Panc1 (cell line): ENCODE results near the gene TIMM17A. TPM values are rescaled to one million over a fixed set of nuclear protein-coding genes. Genes with fewer than 3 reads are reported as not detected.
"Not testable (repeated sequence)": the region's sequence is repeated elsewhere in the genome, so short reads cannot be mapped to it uniquely, and the experiment has no call there.

Source experiments
- ATAC-seq: fragments of 200-7000 bp; cut with Tn5 transposase; 2 replicates; pipeline ENCODE4 v1.9.1; 2020; ENCODE audit warnings: mild to moderate bottlenecking, moderate library complexity
- BruUV-seq: library from RNA; stranded (reverse); fragments of 400-500 nt; replicated peaks from 2 replicates; lab custom pipeline; 2021; lab: Mats Ljungman, UMichigan
- CTCF ChIA-PET: fragments of 300-600 bp; sonication (Branson Sonifier 250); formaldehyde crosslinking; loops from one replicate; lab custom pipeline; 2022; ENCODE audit warnings: antibody characterized with exemption; lab: Charles Lee
- POLR2A ChIA-PET: fragments of 300-600 bp; sonication (Branson Sonifier 250); formaldehyde crosslinking; loops from one replicate; lab custom pipeline; 2022; ENCODE audit warnings: antibody characterized with exemption; lab: Charles Lee
- DNase-seq: peaks from one replicate; pipeline ENCODE4 v3.0.0-alpha.2; 2010; ENCODE audit warnings: low read depth, low spot score
- H3K27ac ChIP-seq: 2 replicates; pipeline ENCODE4 v1.5.1; 2011; ENCODE audit warnings: mild to moderate bottlenecking, low read length, inconsistent platforms
- H3K27me3 ChIP-seq: fragments of 200-500 bp; sonication (Bioruptor generic); 2 replicates; pipeline ENCODE4 v1.6.0; 2014; ENCODE audit warnings: low read length, inconsistent platforms; ENCODE audit not compliant: control insufficient read depth, insufficient read depth
- H3K36me3 ChIP-seq: fragments of 200-500 bp; sonication (Bioruptor generic); 2 replicates; pipeline ENCODE4 v1.5.1; 2014; ENCODE audit warnings: inconsistent platforms, mild to moderate bottlenecking, low read length, moderate library complexity; ENCODE audit not compliant: control insufficient read depth, insufficient read depth
- H3K4me1 ChIP-seq: 2 replicates; pipeline ENCODE4 v1.5.1; 2011; ENCODE audit warnings: inconsistent platforms, mild to moderate bottlenecking, low read length, moderate library complexity; ENCODE audit not compliant: control insufficient read depth, insufficient read depth
- H3K4me3 ChIP-seq, 2 experiments: 2 replicates each; pipeline ENCODE4 v1.5.1; 2011 to 2012; ENCODE audit warnings: low read depth in 2 of 2, low read length in 2 of 2, mild to moderate bottlenecking in 2 of 2, inconsistent platforms in 1 of 2, moderate library complexity in 1 of 2
- H3K9me3 ChIP-seq: fragments of 200-500 bp; sonication (Bioruptor generic); 2 replicates; pipeline ENCODE4 v1.5.1; 2014; ENCODE audit warnings: low read depth, mild to moderate bottlenecking, inconsistent platforms, low read length, moderate library complexity; ENCODE audit not compliant: control insufficient read depth, insufficient read depth
- CTCF ChIP-seq: fragments of 450-650 bp; IDR thresholded peaks from 2 replicates; pipeline ENCODE4 v1.5.1; 2017; ENCODE audit warnings: mild to moderate bottlenecking
- POLR2AphosphoS5 ChIP-seq: IDR thresholded peaks from 2 replicates; pipeline ENCODE4 v1.6.1; 2012; ENCODE audit warnings: mild to moderate bottlenecking, low read depth, low read length, moderate library complexity
- REST ChIP-seq, 2 experiments: IDR thresholded peaks; 2 replicates each; pipeline ENCODE4 v1.6.1; 2011 to 2012; ENCODE audit warnings: low read depth in 2 of 2, control low read depth in 1 of 2, low read length in 1 of 2, mild to moderate bottlenecking in 1 of 2, moderate library complexity in 1 of 2; ENCODE audit not compliant: insufficient read depth in 1 of 2
- SIN3A ChIP-seq: IDR thresholded peaks from 2 replicates; pipeline ENCODE4 v1.6.1; 2012; ENCODE audit warnings: low read depth, mild to moderate bottlenecking, low read length, moderate library complexity, borderline replicate concordance; ENCODE audit not compliant: insufficient read depth
- TCF7L2 ChIP-seq: IDR thresholded peaks from 2 replicates; pipeline ENCODE4 v1.6.1; 2011; ENCODE audit warnings: mild to moderate bottlenecking, low read depth, low read length, inconsistent platforms
- in situ Hi-C: cut with HindIII; loops from 2 replicates; pipeline ENCODE4 v1.10.0; 2016; ENCODE audit warnings: low sequenced_read_pairs, low pct_unique_long_range_greater_than_20kb
- intact Hi-C: fragments of 100-400 bp; cut with micrococcal nuclease; formaldehyde crosslinking; loops from one replicate; pipeline ENCODE4 v1.10.0; 2022; ENCODE audit not compliant: unreplicated experiment
- total RNA-seq: library from RNA; stranded (reverse); gene quantifications from one replicate; pipeline ENCODE4 v1.2.1, GENCODE V29; 2021; ENCODE audit not compliant: unreplicated experiment

Gene TIMM17A
- total RNA-seq, 1 experiment from 2014 or later: 118 TPM

- H3K27me3 ChIP-seq: peaks cover 2% of the 10 kb centered on the region; the same call in 1 of the 2 replicates
- H3K27ac ChIP-seq: no peak overlapping the region
- in situ Hi-C loops (no loop called here), intact Hi-C loops (no loop called here)
- no TSS peak for BruUV-seq
- no peak overlapping the region for H3K4me3 ChIP-seq
- no peaks in the 10 kb centered on the region for H3K4me1 ChIP-seq
- TF ChIP-seq SIN3A (no peak), CTCF (no peak), TCF7L2 (no peak), POLR2AphosphoS5 (no peak), REST (IDR thresholded peaks at IDR 0.05; ENCODE audit: insufficient read depth in 1 of 2, low read depth in 2 of 2, low read length in 1 of 2) (no peak)
- no peaks in the 10 kb centered on the region for H3K9me3 ChIP-seq
- ChIA-PET POLR2A (interaction anchor here (0.7 kb wide), 2 partner anchors 13 to 197 kb away, joined by 5 to 6 read pairs; no protein-coding TSS in a partner anchor), CTCF (interaction anchor here (0.6 kb wide), 2 partner anchors 15 to 26 kb away, joined by 6 to 10 read pairs; no protein-coding TSS in a partner anchor)
- no peaks in the 10 kb centered on the region for H3K36me3 ChIP-seq
- ATAC-seq (no peak), DNase-seq (no peak)
Measured at GRCh38 chr1:201939574-201939973, 15.7 kb upstream of the TIMM17A start.

- ChIA-PET POLR2A (interaction anchor here (0.7 kb wide), 1 partner anchor 14 kb away, joined by 6 read pairs; no protein-coding TSS in a partner anchor), CTCF (interaction anchor here (0.6 kb wide), 1 partner anchor 24 kb away, joined by 4 read pairs; no protein-coding TSS in a partner anchor)
Measured at GRCh38 chr1:201940316-201940715, 15.0 kb upstream of the TIMM17A start.

GRCh38 chr1:201941420-201942128 is 13.7 kb upstream of the TIMM17A start:
- no peak for DNase-seq
- Histone ChIP-seq H3K4me1 (no peaks in the 10 kb centered on the region; the same call in 1 of the 2 replicates), H3K27me3 (no peaks in the 10 kb centered on the region), H3K4me3 (no peak overlapping the region), H3K27ac (no peak overlapping the region), H3K9me3 (no peaks in the 10 kb centered on the region), H3K36me3 (no peaks in the 10 kb centered on the region)
- ChIA-PET POLR2A (no interaction called here), CTCF (no interaction called here)
- no TSS peak for BruUV-seq
- TF ChIP-seq REST (IDR thresholded peaks at IDR 0.05; ENCODE audit: insufficient read depth in 1 of 2, low read depth in 2 of 2, low read length in 1 of 2): no peak
- no peak for TF ChIP-seq POLR2AphosphoS5
- TF ChIP-seq CTCF: no peak
- TF ChIP-seq SIN3A: no peak
- ATAC-seq: peak; percentile 30; the same call in 1 of the 2 replicates
- in situ Hi-C loops (no loop called here), intact Hi-C loops (no loop called here)

More at GRCh38 chr1:201940316-201940715, 15.0 kb upstream of the TIMM17A start:
- H3K36me3 ChIP-seq, H3K27ac ChIP-seq, DNase-seq, H3K4me3 ChIP-seq, H3K9me3 ChIP-seq, H3K27me3 ChIP-seq, in situ Hi-C loops, ATAC-seq, intact Hi-C loops, H3K4me1 ChIP-seq, BruUV-seq: not testable (repeated sequence)
